Immature natural killer cell (primary cell): ENCODE measurements around the gene PEX11B. TPM values are rescaled to one million over a fixed set of nuclear protein-coding genes. Genes with fewer than 3 reads are reported as not detected.

ENCODE experiments used
- DNase-seq, 3 donors: peaks; one replicate each; pipeline ENCODE4 v3.0.0; 2022; ENCODE audit warnings: mixed read lengths in 1 of 3
- H3K27ac Mint-ChIP-seq, 6 donors: one replicate each; pipeline ENCODE4 v1.8.0; 2020; ENCODE audit warnings: mixed read lengths in 6 of 6, mild to moderate bottlenecking in 5 of 6, inconsistent platforms in 4 of 6, moderate library complexity in 3 of 6
- H3K27me3 Mint-ChIP-seq, 3 donors: one replicate each; pipeline ENCODE4 v1.8.0; 2020 to 2021; ENCODE audit warnings: low read depth in 3 of 3, mild to moderate bottlenecking in 3 of 3, mixed read lengths in 3 of 3, moderate library complexity in 3 of 3, inconsistent platforms in 1 of 3
- H3K36me3 Mint-ChIP-seq, 3 donors: one replicate each; pipeline ENCODE4 v1.8.0; 2020; ENCODE audit warnings: mixed read lengths in 3 of 3, inconsistent platforms in 2 of 3, mild to moderate bottlenecking in 2 of 3
- H3K4me1 Mint-ChIP-seq, 2 donors: one replicate each; pipeline ENCODE4 v1.8.0; 2020; ENCODE audit warnings: inconsistent platforms in 2 of 2, mild to moderate bottlenecking in 2 of 2, mixed read lengths in 2 of 2, moderate library complexity in 1 of 2
- H3K4me3 Mint-ChIP-seq, 5 donors: one replicate each; pipeline ENCODE4 v1.8.0; 2020; ENCODE audit warnings: mild to moderate bottlenecking in 5 of 5, mixed read lengths in 5 of 5, inconsistent platforms in 3 of 5, moderate library complexity in 3 of 5
- H3K9me3 Mint-ChIP-seq, 6 donors: one replicate each; pipeline ENCODE4 v1.8.0; 2020; ENCODE audit warnings: mild to moderate bottlenecking in 6 of 6, mixed read lengths in 6 of 6, inconsistent platforms in 4 of 6, moderate library complexity in 3 of 6
- polyA plus RNA-seq, 3 donors: library from polyadenylated mRNA; unstranded; fragments of 300-500 nt; fragmentation: Illumina TruSeq; gene quantifications; one replicate each; pipeline ENCODE4 v1.2.3, GENCODE V29; 2021

The PEX11B gene
- polyA plus RNA-seq, 3 donors from 2014 or later = 40.2 to 73.0 (median 56.9) TPM

GRCh38 chr1:145891143-145891542, 27.4 kb downstream of the PEX11B start:
- DNase-seq = no peak
- H3K27ac Mint-ChIP-seq = no peak overlapping the region
- peaks cover 3 to 7% of the 10 kb centered on the region in 2 donors for H3K4me1 Mint-ChIP-seq
- H3K4me3 Mint-ChIP-seq = no peak overlapping the region
- no peaks in the 10 kb centered on the region for H3K9me3 Mint-ChIP-seq
- peaks cover 0 to 2% (median 2%) of the 10 kb centered on the region in 3 donors for H3K27me3 Mint-ChIP-seq
- peaks cover 0 to 9% (median 1%) of the 10 kb centered on the region in 3 donors for H3K36me3 Mint-ChIP-seq

- H3K27me3 Mint-ChIP-seq = peaks cover 0 to 9% (median 7%) of the 10 kb centered on the region in 3 donors
- no peak for DNase-seq
- H3K36me3 Mint-ChIP-seq = peaks cover 0 to 7% (median 0%) of the 10 kb centered on the region in 3 donors
- peaks cover 14 to 21% of the 10 kb centered on the region in 2 donors for H3K4me1 Mint-ChIP-seq
- no peak overlapping the region for H3K4me3 Mint-ChIP-seq
- no peaks in the 10 kb centered on the region for H3K9me3 Mint-ChIP-seq
- H3K27ac Mint-ChIP-seq = no peak overlapping the region
These were observed 28.8 kb downstream of the PEX11B start for GRCh38 chr1:145889722-145890121.

- Mint-ChIP-seq H3K4me1 (peaks cover 14 to 23% of the 10 kb centered on the region in 2 donors), H3K27me3 (peaks cover 0 to 15% (median 12%) of the 10 kb centered on the region in 3 donors), H3K36me3 (no peaks in the 10 kb centered on the region), H3K9me3 (no peaks in the 10 kb centered on the region), H3K27ac (no peak overlapping the region), H3K4me3 (peak overlapping the region in 3 of 5 donors; percentile 38 to 41 (median 40))
- no peak for DNase-seq
These were observed 30.9 kb downstream of the PEX11B start for GRCh38 chr1:145887631-145888030.

GRCh38 chr1:145886816-145887215, 31.7 kb downstream of the PEX11B start:
- H3K27ac Mint-ChIP-seq = no peak overlapping the region

GRCh38 chr1:145886390-145886789, 32.1 kb downstream of the PEX11B start:
- H3K27ac Mint-ChIP-seq = no peak overlapping the region
- peak overlapping the region; percentile 81 to 88 (median 83) for H3K4me3 Mint-ChIP-seq
- no peak for DNase-seq
- no peaks in the 10 kb centered on the region for H3K9me3 Mint-ChIP-seq
- H3K4me1 Mint-ChIP-seq = peaks cover 14 to 23% of the 10 kb centered on the region in 2 donors
- no peaks in the 10 kb centered on the region for H3K36me3 Mint-ChIP-seq
- peaks cover 0 to 13% (median 12%) of the 10 kb centered on the region in 3 donors for H3K27me3 Mint-ChIP-seq

More at GRCh38 chr1:145886816-145887215, 31.7 kb downstream of the PEX11B start:
- no peaks in the 10 kb centered on the region for H3K9me3 Mint-ChIP-seq
- peak overlapping the region; percentile 62 to 88 (median 75) for H3K4me3 Mint-ChIP-seq
- DNase-seq = no peak
- peaks cover 14 to 23% of the 10 kb centered on the region in 2 donors for H3K4me1 Mint-ChIP-seq
- H3K36me3 Mint-ChIP-seq = no peaks in the 10 kb centered on the region
- H3K27me3 Mint-ChIP-seq = peaks cover 0 to 13% (median 12%) of the 10 kb centered on the region in 3 donors

- Mint-ChIP-seq H3K27me3 (peaks cover 0 to 13% (median 12%) of the 10 kb centered on the region in 3 donors), H3K27ac (peak within 1 kb of the TSS in 2 of 6 donors; percentile 50 to 70), H3K9me3 (no peaks in the 10 kb centered on the region), H3K36me3 (no peaks in the 10 kb centered on the region), H3K4me1 (peaks cover 14 to 23% of the 10 kb centered on the region in 2 donors), H3K4me3 (peak within 1 kb of the TSS; percentile 81 to 88 (median 83))
- peak; percentile 81 to 87 (median 85) for DNase-seq
These were observed 32.7 kb downstream of the PEX11B start, which contains the start of gene ANKRD35 for GRCh38 chr1:145885738-145886287. Gene ANKRD35, minus strand, starts transcription at chr1:145885866. Its CDS starts 108 bp downstream, at chr1:145885758.

- Mint-ChIP-seq H3K4me3 (peak overlapping the region; percentile 32 to 88 (median 83)), H3K27me3 (peaks cover 0 to 13% (median 12%) of the 10 kb centered on the region in 3 donors), H3K27ac (no peak overlapping the region), H3K9me3 (no peaks in the 10 kb centered on the region), H3K4me1 (peaks cover 14 to 23% of the 10 kb centered on the region in 2 donors), H3K36me3 (no peaks in the 10 kb centered on the region)
- DNase-seq = no peak
These were observed 33.8 kb downstream of the PEX11B start for GRCh38 chr1:145884675-145885074.

- no peak overlapping the region for H3K27ac Mint-ChIP-seq
- peaks cover 3 to 9% (median 6%) of the 10 kb centered on the region in 3 donors for H3K27me3 Mint-ChIP-seq
- H3K4me3 Mint-ChIP-seq = no peak overlapping the region
- DNase-seq = no peak
- no peaks in the 10 kb centered on the region for H3K9me3 Mint-ChIP-seq
- peaks cover under 1 to 3% of the 10 kb centered on the region in 2 donors for H3K4me1 Mint-ChIP-seq
- no peaks in the 10 kb centered on the region for H3K36me3 Mint-ChIP-seq
These were observed 38.7 kb downstream of the PEX11B start for GRCh38 chr1:145879775-145880174.

- no peak for DNase-seq
- peaks cover 0 to 1% (median 0%) of the 10 kb centered on the region in 6 donors for H3K9me3 Mint-ChIP-seq
- peaks cover 6 to 8% (median 6%) of the 10 kb centered on the region in 3 donors for H3K27me3 Mint-ChIP-seq
- no peak overlapping the region for H3K27ac Mint-ChIP-seq
- no peaks in the 10 kb centered on the region for H3K4me1 Mint-ChIP-seq
- no peak overlapping the region for H3K4me3 Mint-ChIP-seq
- no peaks in the 10 kb centered on the region for H3K36me3 Mint-ChIP-seq
These were observed 39.8 kb downstream of the PEX11B start for GRCh38 chr1:145878724-145879123.

- peaks cover under 1 to 4% of the 10 kb centered on the region in 2 donors for H3K4me1 Mint-ChIP-seq
- no peak for DNase-seq
- peaks cover 0 to 10% (median 7%) of the 10 kb centered on the region in 3 donors for H3K27me3 Mint-ChIP-seq
- H3K4me3 Mint-ChIP-seq = no peak overlapping the region
- H3K9me3 Mint-ChIP-seq = peaks cover 0 to 2% (median 0%) of the 10 kb centered on the region in 6 donors
- H3K36me3 Mint-ChIP-seq = no peaks in the 10 kb centered on the region
- no peak overlapping the region for H3K27ac Mint-ChIP-seq
These were observed 40.5 kb downstream of the PEX11B start for GRCh38 chr1:145877923-145878486.

GRCh38 chr1:145874646-145875045, 43.9 kb downstream of the PEX11B start:
- Mint-ChIP-seq H3K36me3 (no peaks in the 10 kb centered on the region), H3K27me3 (peaks cover 5 to 10% (median 7%) of the 10 kb centered on the region in 3 donors), H3K4me3 (no peak overlapping the region)

GRCh38 chr1:145871994-145872924, 46.3 kb downstream of the PEX11B start:
- peak overlapping the region; percentile 70 to 83 (median 78) for H3K4me3 Mint-ChIP-seq
- no peaks in the 10 kb centered on the region for H3K36me3 Mint-ChIP-seq
- peak overlapping the region in 4 of 6 donors; percentile 34 to 85 (median 56) for H3K27ac Mint-ChIP-seq
- H3K9me3 Mint-ChIP-seq = peaks cover 0 to 2% (median 0%) of the 10 kb centered on the region in 6 donors
- peak; percentile 12 to 43 (median 30) for DNase-seq
- peaks cover 17 to 22% of the 10 kb centered on the region in 2 donors for H3K4me1 Mint-ChIP-seq
- peaks cover 5 to 8% (median 8%) of the 10 kb centered on the region in 3 donors for H3K27me3 Mint-ChIP-seq

More at GRCh38 chr1:145874646-145875045, 43.9 kb downstream of the PEX11B start:
- Mint-ChIP-seq H3K9me3 (peaks cover 0 to 2% (median 0%) of the 10 kb centered on the region in 6 donors), H3K4me1 (peaks cover 17 to 22% of the 10 kb centered on the region in 2 donors), H3K27ac (no peak overlapping the region)
- DNase-seq = no peak

- no peaks in the 10 kb centered on the region for H3K9me3 Mint-ChIP-seq
- H3K36me3 Mint-ChIP-seq = peaks cover 0 to 3% (median 0%) of the 10 kb centered on the region in 3 donors
- no peak overlapping the region for H3K4me3 Mint-ChIP-seq
- H3K4me1 Mint-ChIP-seq = peaks cover 17 to 20% of the 10 kb centered on the region in 2 donors
- peaks cover 2 to 5% (median 5%) of the 10 kb centered on the region in 3 donors for H3K27me3 Mint-ChIP-seq
- no peak overlapping the region for H3K27ac Mint-ChIP-seq
- DNase-seq = no peak
These were observed 50.3 kb downstream of the PEX11B start for GRCh38 chr1:145868232-145868631.
